HepG2 (cell line): Measurements from ENCODE around the gene TMEFF2. TPM values are rescaled to one million over a fixed set of nuclear protein-coding genes. Genes with fewer than 3 reads are reported as not detected.

ENCODE experiments used
- ATAC-seq: fragments of 200-7000 bp; cut with Tn5 transposase; 3 replicates; pipeline ENCODE4 v1.9.1; 2020; ENCODE audit warnings: mild to moderate bottlenecking, moderate library complexity
- Bru-seq: library from RNA; stranded (reverse); fragments of 400-500 nt; gene quantifications from one replicate; lab custom pipeline; 2021; lab: Mats Ljungman, UMichigan
- BruChase-seq, 2 experiments: library from RNA; stranded (reverse); fragments of 400-500 nt; gene quantifications; one replicate each; lab custom pipeline; 2021; lab: Mats Ljungman, UMichigan
- BruUV-seq: library from RNA; stranded (reverse); fragments of 400-500 nt; replicated peaks from 2 replicates; lab custom pipeline; 2021; lab: Mats Ljungman, UMichigan
- CTCF ChIA-PET: fragments of 300-600 bp; formaldehyde crosslinking; extraction: SDS; loops from one replicate; lab custom pipeline; 2021; ENCODE audit warnings: low total read pairs, inconsistent platforms, low intra/inter-chr PET ratio; lab: Yijun Ruan, JAX
- POLR2A ChIA-PET: fragments of 350-600 bp; sonication (Branson Sonifier 250); formaldehyde crosslinking; loops from one replicate; lab custom pipeline; 2020; ENCODE audit warnings: antibody characterized with exemption, inconsistent platforms; lab: Yijun Ruan, JAX
- DNase-seq: peaks from one replicate; pipeline ENCODE4 v3.0.0-alpha.2; 2015; ENCODE audit warnings: low spot score
- FAIRE-seq: peaks from 3 replicates; lab custom pipeline; 2011; peaks lifted over from hg19 to GRCh38; lab: Jason Lieb, UNC
- H2AFZ ChIP-seq: one replicate; pipeline ENCODE4 v1.6.1; 2011; ENCODE audit warnings: low read length, inconsistent platforms
- H3K27ac ChIP-seq: fragments of 300-600 bp; 3 replicates; pipeline ENCODE4 v1.8.0; 2011; ENCODE audit warnings: mixed run types, mild to moderate bottlenecking, mixed read lengths, low read length, inconsistent platforms; ENCODE audit not compliant: insufficient read depth; ENCODE audit errors: extremely low read length
- H3K27me3 ChIP-seq, 2 experiments: fragments of 200-600 bp in 1 of 2; 2 replicates in 1 of 2; 3 replicates in 1 of 2; pipeline versions ENCODE4 v1.6.0 to v1.8.0; 2011; ENCODE audit warnings: low read length in 2 of 2, mild to moderate bottlenecking in 2 of 2, moderate library complexity in 2 of 2, inconsistent platforms in 1 of 2; ENCODE audit not compliant: insufficient read depth in 2 of 2, control insufficient read depth in 1 of 2
- H3K36me3 ChIP-seq, 2 experiments: fragments of 200-600 bp in 1 of 2; replicated peaks in 1 of 2; 2 replicates in 1 of 2; 3 replicates in 1 of 2; pipeline versions ENCODE4 v1.5.1 to v1.8.0; 2011; ENCODE audit warnings: low read length in 2 of 2, inconsistent platforms in 1 of 2; ENCODE audit not compliant: insufficient read depth in 2 of 2, control insufficient read depth in 1 of 2
- H3K4me1 ChIP-seq: 2 replicates; pipeline ENCODE4 v1.5.1; 2012; ENCODE audit warnings: low read length, inconsistent platforms; ENCODE audit not compliant: insufficient read depth
- H3K4me2 ChIP-seq: 2 replicates; pipeline ENCODE4 v1.6.0; 2011; ENCODE audit warnings: low read depth, low read length, inconsistent platforms
- H3K4me3 ChIP-seq, 3 experiments: fragments of 200-600 bp in 1 of 3; sonication (generic), shearing (Covaris generic) in 1 of 3; replicated peaks in 1 of 3; 2 replicates each; pipeline ENCODE4 v1.5.1; 2011 to 2016; ENCODE audit warnings: low read length in 3 of 3, inconsistent platforms in 2 of 3, low read depth in 2 of 3, mild to moderate bottlenecking in 2 of 3, control low read depth in 1 of 3, mixed read lengths in 1 of 3; ENCODE audit not compliant: insufficient read depth in 1 of 3
- H3K79me2 ChIP-seq: one replicate; pipeline ENCODE4 v1.6.1; 2011; ENCODE audit warnings: low read length, inconsistent platforms; ENCODE audit not compliant: insufficient read depth
- H3K9ac ChIP-seq: 2 replicates; pipeline ENCODE4 v1.6.0; 2011; ENCODE audit warnings: mild to moderate bottlenecking, low read depth, low read length, inconsistent platforms; ENCODE audit not compliant: insufficient read depth
- H3K9me3 ChIP-seq: 2 replicates; pipeline ENCODE4 v1.5.1; 2012; ENCODE audit warnings: mild to moderate bottlenecking, low read length
- H4K20me1 ChIP-seq: 2 replicates; pipeline ENCODE4 v1.6.0; 2011; ENCODE audit warnings: inconsistent platforms, mild to moderate bottlenecking, low read length, moderate library complexity; ENCODE audit not compliant: insufficient read depth
- ARNTL ChIP-seq: sonication (generic); formaldehyde crosslinking; IDR thresholded peaks from 2 replicates; pipeline ENCODE4 v1.4.0; 2020; ENCODE audit warnings: mild to moderate bottlenecking, missing genetic modification reagents
- DNMT1 ChIP-seq: sonication (generic); formaldehyde crosslinking; IDR thresholded peaks from 2 replicates; pipeline ENCODE4 v1.5.1; 2020; ENCODE audit warnings: mild to moderate bottlenecking, missing genetic modification reagents
- NFYB ChIP-seq: sonication (generic); formaldehyde crosslinking; IDR thresholded peaks from 2 replicates; pipeline ENCODE4 v1.4.0; 2020; ENCODE audit warnings: missing genetic modification reagents
- NFYC ChIP-seq: IDR thresholded peaks from 2 replicates; pipeline ENCODE4 v1.6.1; 2016; ENCODE audit warnings: missing genetic modification reagents, missing compliant biosample characterization
- SP1 ChIP-seq, 2 experiments: fragments of 450-650 bp in 1 of 2; sonication (generic) in 1 of 2; formaldehyde crosslinking in 1 of 2; IDR thresholded peaks; 2 replicates each; pipeline versions ENCODE4 v1.4.0 to v1.6.1; 2016 to 2020; ENCODE audit warnings: missing genetic modification reagents in 1 of 2
- SP2 ChIP-seq: sonication (generic); formaldehyde crosslinking; IDR thresholded peaks from 2 replicates; pipeline ENCODE4 v1.5.1; 2020; ENCODE audit warnings: mild to moderate bottlenecking, missing genetic modification reagents
- WGBS: methylation state at CpG from one replicate; pipeline ENCODE4 v1.1.6; 2017; ENCODE audit warnings: low lambda C conversion rate; 5-methylcytosine and 5-hydroxymethylcytosine counted together
- in situ Hi-C: cut with HindIII; loops from 2 replicates; pipeline ENCODE4 v1.10.0; 2017; ENCODE audit warnings: low pct_unique_long_range_greater_than_20kb; ENCODE audit not compliant: extremely low pct_ligation_motif_present
- intact Hi-C: fragments of 100-400 bp; cut with micrococcal nuclease; formaldehyde crosslinking; loops from one replicate; pipeline ENCODE4 v1.10.0; 2022; ENCODE audit not compliant: unreplicated experiment
- long read RNA-seq, 2 experiments: library from RNA in 1 of 2; library from polyadenylated mRNA in 1 of 2; stranded (forward) in 1 of 2; unstranded in 1 of 2; transcript quantifications; one replicate each; pipeline ENCODE4 v2.0.0, GENCODE V29; 2019 to 2022
- polyA minus RNA-seq, 3 experiments: library from RNA; depleted of rRNA, polyadenylated mRNA; stranded (reverse); fragments of >200 nt; gene quantifications; 2 replicates each; pipeline ENCODE4 v1.2.3, GENCODE V29; 2011; ENCODE audit warnings: low replicate concordance in 1 of 3
- polyA plus RNA-seq, 8 experiments: library from polyadenylated mRNA; depleted of rRNA in 3 of 8; stranded (reverse) in 7 of 8; unstranded in 1 of 8; fragments of >200 nt; fragmentation: Illumina TruSeq in 4 of 8; extraction: Trizol in 4 of 8; gene quantifications; 2 replicates each; pipeline versions ENCODE4 v1.2.1 to v1.2.3, GENCODE V29; 2011 to 2016; ENCODE audit warnings: low read depth in 4 of 8, missing spikeins in 1 of 8, mixed read lengths in 1 of 8; ENCODE audit not compliant: insufficient read depth in 1 of 8
- total RNA-seq, 5 experiments: library from RNA; depleted of rRNA; stranded (reverse); fragments of >200 nt; fragmentation: Illumina TruSeq; extraction: Trizol; gene quantifications; 2 replicates each; pipeline ENCODE4 v1.2.3, GENCODE V29; 2016; ENCODE audit warnings: low read depth in 1 of 5
- TF ChIP-seq, protein P1 (sequence below): sonication (generic); formaldehyde crosslinking; IDR thresholded peaks from 2 replicates; pipeline ENCODE4 v1.4.0; 2020; ENCODE audit warnings: low read depth, mild to moderate bottlenecking, missing genetic modification reagents
- TF ChIP-seq, protein P2 (sequence below): sonication (generic); formaldehyde crosslinking; IDR thresholded peaks from 2 replicates; pipeline ENCODE4 v1.5.0; 2020; ENCODE audit warnings: mild to moderate bottlenecking, missing genetic modification reagents, moderate library complexity

The TMEFF2 gene, protein sequence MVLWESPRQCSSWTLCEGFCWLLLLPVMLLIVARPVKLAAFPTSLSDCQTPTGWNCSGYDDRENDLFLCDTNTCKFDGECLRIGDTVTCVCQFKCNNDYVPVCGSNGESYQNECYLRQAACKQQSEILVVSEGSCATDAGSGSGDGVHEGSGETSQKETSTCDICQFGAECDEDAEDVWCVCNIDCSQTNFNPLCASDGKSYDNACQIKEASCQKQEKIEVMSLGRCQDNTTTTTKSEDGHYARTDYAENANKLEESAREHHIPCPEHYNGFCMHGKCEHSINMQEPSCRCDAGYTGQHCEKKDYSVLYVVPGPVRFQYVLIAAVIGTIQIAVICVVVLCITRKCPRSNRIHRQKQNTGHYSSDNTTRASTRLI
- total RNA-seq (2016; rRNA removed; fragmentation: Illumina TruSeq; extraction: Trizol) (not detected in 2 replicates), polyA plus RNA-seq (2011; rRNA removed) (not detected in 2 replicates), polyA minus RNA-seq (2011; rRNA and poly(A)+ RNA removed; ENCODE audit: low replicate concordance) (0.12 TPM in 1 of 2 replicates, not detected in the other), Bru-seq, nascent RNA (percentile 0 among the genes with signal in this experiment), BruChase-seq, experiment 1, labeled RNA remaining after a 6-hour chase (percentile 0 among the genes with signal in this experiment), BruChase-seq, experiment 2, labeled RNA remaining after a 2-hour chase (percentile 2 among the genes with signal in this experiment)
- not detected in 2 replicates for total RNA-seq (2016; cell fraction: cytosol; rRNA removed; fragmentation: Illumina TruSeq; extraction: Trizol; ENCODE audit: low read depth)
- total RNA-seq (2016; cell fraction: insoluble cytoplasmic fraction; rRNA removed; fragmentation: Illumina TruSeq; extraction: Trizol) = not detected in 2 replicates
- total RNA-seq (2016; cell fraction: membrane; rRNA removed; fragmentation: Illumina TruSeq; extraction: Trizol) = not detected in 2 replicates
- not detected in 2 replicates for total RNA-seq (2016; cell fraction: nucleus; rRNA removed; fragmentation: Illumina TruSeq; extraction: Trizol)
- not detected in 2 replicates for polyA plus RNA-seq (2011; cell fraction: cytosol; rRNA removed)
- not detected in 2 replicates for polyA plus RNA-seq (2011; cell fraction: nucleus; rRNA removed)
- polyA plus RNA-seq (2012) = not detected in 2 replicates
- polyA plus RNA-seq (2016; cell fraction: cytosol; fragmentation: Illumina TruSeq; extraction: Trizol; ENCODE audit: low read depth) = not detected in 2 replicates
- polyA plus RNA-seq (2016; cell fraction: insoluble cytoplasmic fraction; fragmentation: Illumina TruSeq; extraction: Trizol; ENCODE audit: low read depth) = not detected in 2 replicates
- polyA plus RNA-seq (2016; cell fraction: membrane; fragmentation: Illumina TruSeq; extraction: Trizol; ENCODE audit: low read depth) = not detected in 2 replicates
- not detected in 2 replicates for polyA plus RNA-seq (2016; cell fraction: nucleus; fragmentation: Illumina TruSeq; extraction: Trizol; ENCODE audit: insufficient read depth, low read depth)
- polyA minus RNA-seq (2011; cell fraction: cytosol; rRNA and poly(A)+ RNA removed) = not detected in 2 replicates
- 0.13 and 0.25 TPM in 2 replicates for polyA minus RNA-seq (2011; cell fraction: nucleus; rRNA and poly(A)+ RNA removed)
- long read RNA-seq, experiment 1 = 0 reads
- long read RNA-seq, experiment 2 = 0 reads

DNA sequence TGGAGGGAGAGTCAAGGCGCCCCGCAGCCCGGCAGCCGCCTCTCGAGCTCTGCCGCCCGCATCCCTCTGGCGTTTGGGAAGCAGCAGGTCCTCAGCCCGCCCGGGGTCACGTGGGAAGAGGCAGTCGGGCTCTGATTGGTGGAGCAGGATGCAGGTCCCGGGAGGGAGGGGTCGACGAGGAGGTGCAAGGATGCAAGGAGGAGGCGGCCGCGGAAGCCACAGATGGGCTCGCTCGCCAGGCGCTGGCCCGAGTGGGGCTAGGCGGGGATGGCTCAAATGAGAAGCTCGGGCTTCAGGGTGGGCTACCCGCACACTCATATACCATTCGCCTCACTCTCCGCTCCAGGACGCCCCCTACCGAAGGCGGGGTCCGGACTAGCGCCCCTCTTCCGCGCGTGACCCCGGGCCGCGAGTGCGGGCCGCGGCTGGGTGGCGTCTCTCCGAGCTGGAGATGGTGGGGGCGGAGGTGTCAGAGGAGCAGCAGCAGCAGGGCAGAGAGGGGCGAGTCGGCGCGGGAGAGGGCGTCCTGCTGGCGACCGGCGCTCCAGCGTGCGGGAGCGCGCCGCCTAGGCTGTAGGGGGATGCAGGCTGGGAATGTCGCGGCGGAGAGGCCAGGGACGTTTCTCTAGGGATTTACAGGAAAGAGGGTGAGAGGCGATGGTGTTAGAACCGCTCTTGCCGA is at the start of gene TMEFF2:
TMEFF2 (minus strand) TSS at position 68 of the 682 bp plus-strand sequence. CDS start 409 bp downstream, outside the sequence.
- Histone ChIP-seq H3K79me2 (no peaks in the 10 kb centered on the region), H3K27me3 (peaks cover 12 to 46% of the 10 kb centered on the region in 2 experiments; a peak in 4 of 5 replicates), H3K4me3 (peak within 1 kb of the TSS; percentile 20 to 56 (median 32); a peak in 4 of 6 replicates), H2AFZ (no peak within 1 kb of the TSS), H3K4me1 (no peaks in the 10 kb centered on the region), H3K9ac (no peak within 1 kb of the TSS), H3K36me3 (no peaks in the 10 kb centered on the region), H3K9me3 (no peaks in the 10 kb centered on the region), H4K20me1 (no peaks in the 10 kb centered on the region), H3K27ac (no peak within 1 kb of the TSS), H3K4me2 (peak within 1 kb of the TSS; percentile 55)
- in situ Hi-C loops (no loop called here), intact Hi-C loops (loop anchor here (5.0 to 10.0 kb wide), 3 partner anchors 360 to 1387 kb away; no protein-coding TSS in a partner anchor)
- 50% methylated on average over 55 of the region's 64 CpGs for WGBS
- ChIA-PET POLR2A (no interaction called here), CTCF (no interaction called here)
- FAIRE-seq = no peak
- BruUV-seq = no TSS peak
- TF ChIP-seq DNMT1 (CRISPR knock-in tag) (peak; percentile 65; the same call in 1 of the 2 replicates), ARNTL (CRISPR knock-in tag) (no peak), NFYB (CRISPR knock-in tag) (peak; percentile 55; the same call in 1 of the 2 replicates), NFYC (CRISPR knock-in tag) (peak; percentile 64), SP2 (CRISPR knock-in tag) (no peak), SP1 (IDR thresholded peaks at IDR 0.05) (no peak), SP1 (CRISPR knock-in tag; IDR thresholded peaks at IDR 0.05) (no peak)
- TF ChIP-seq, protein P1, sequence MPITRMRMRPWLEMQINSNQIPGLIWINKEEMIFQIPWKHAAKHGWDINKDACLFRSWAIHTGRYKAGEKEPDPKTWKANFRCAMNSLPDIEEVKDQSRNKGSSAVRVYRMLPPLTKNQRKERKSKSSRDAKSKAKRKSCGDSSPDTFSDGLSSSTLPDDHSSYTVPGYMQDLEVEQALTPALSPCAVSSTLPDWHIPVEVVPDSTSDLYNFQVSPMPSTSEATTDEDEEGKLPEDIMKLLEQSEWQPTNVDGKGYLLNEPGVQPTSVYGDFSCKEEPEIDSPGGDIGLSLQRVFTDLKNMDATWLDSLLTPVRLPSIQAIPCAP (CRISPR knock-in tag) = no peak
- TF ChIP-seq, protein P2, sequence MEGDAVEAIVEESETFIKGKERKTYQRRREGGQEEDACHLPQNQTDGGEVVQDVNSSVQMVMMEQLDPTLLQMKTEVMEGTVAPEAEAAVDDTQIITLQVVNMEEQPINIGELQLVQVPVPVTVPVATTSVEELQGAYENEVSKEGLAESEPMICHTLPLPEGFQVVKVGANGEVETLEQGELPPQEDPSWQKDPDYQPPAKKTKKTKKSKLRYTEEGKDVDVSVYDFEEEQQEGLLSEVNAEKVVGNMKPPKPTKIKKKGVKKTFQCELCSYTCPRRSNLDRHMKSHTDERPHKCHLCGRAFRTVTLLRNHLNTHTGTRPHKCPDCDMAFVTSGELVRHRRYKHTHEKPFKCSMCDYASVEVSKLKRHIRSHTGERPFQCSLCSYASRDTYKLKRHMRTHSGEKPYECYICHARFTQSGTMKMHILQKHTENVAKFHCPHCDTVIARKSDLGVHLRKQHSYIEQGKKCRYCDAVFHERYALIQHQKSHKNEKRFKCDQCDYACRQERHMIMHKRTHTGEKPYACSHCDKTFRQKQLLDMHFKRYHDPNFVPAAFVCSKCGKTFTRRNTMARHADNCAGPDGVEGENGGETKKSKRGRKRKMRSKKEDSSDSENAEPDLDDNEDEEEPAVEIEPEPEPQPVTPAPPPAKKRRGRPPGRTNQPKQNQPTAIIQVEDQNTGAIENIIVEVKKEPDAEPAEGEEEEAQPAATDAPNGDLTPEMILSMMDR (CRISPR knock-in tag) = peak; percentile 33; the same call in 1 of the 2 replicates
- peak; percentile 78 for ATAC-seq
- peak; percentile 10 for DNase-seq
